ENCODE measurements around the gene MYT1.
"Not testable (repeated sequence)": the region's sequence is repeated elsewhere in the genome, so short reads cannot be mapped to it uniquely, and the experiment has no call there.

Gene MYT1

GRCh38 chr20:64171211-64171610 lies 7.0 kb downstream of the MYT1 start:
- DNase-seq: no peak

- no peak for DNase-seq
Observed at GRCh38 chr20:64173116-64173515, 8.9 kb downstream of the MYT1 start.

GRCh38 chr20:64176551-64176950 lies 12.3 kb downstream of the MYT1 start:
- no peak for DNase-seq

GRCh38 chr20:64176971-64177370 lies 12.7 kb downstream of the MYT1 start:
- DNase-seq: no peak

- no peak for DNase-seq
Observed at GRCh38 chr20:64177384-64177783, 13.1 kb downstream of the MYT1 start.

- DNase-seq: no peak
Observed at GRCh38 chr20:64177787-64178186, 13.5 kb downstream of the MYT1 start.

GRCh38 chr20:64178925-64179324 lies 14.7 kb downstream of the MYT1 start:
- DNase-seq: not testable (repeated sequence)

GRCh38 chr20:64179805-64180204 lies 15.6 kb downstream of the MYT1 start:
- DNase-seq: no peak

GRCh38 chr20:64180673-64181072 lies 16.4 kb downstream of the MYT1 start:
- DNase-seq: no peak

- DNase-seq: no peak
Observed at GRCh38 chr20:64181391-64181790, 17.1 kb downstream of the MYT1 start.

GRCh38 chr20:64182146-64182865 lies 18.1 kb downstream of the MYT1 start:
- no peak for DNase-seq

- DNase-seq: no peak
Observed at GRCh38 chr20:64183313-64183712, 19.1 kb downstream of the MYT1 start.

GRCh38 chr20:64184795-64185194 lies 20.5 kb downstream of the MYT1 start:
- no peak for DNase-seq

GRCh38 chr20:64185276-64185900 lies 21.1 kb downstream of the MYT1 start:
- DNase-seq: no peak

- DNase-seq: no peak
Observed at GRCh38 chr20:64186071-64186598, 21.9 kb downstream of the MYT1 start.

GRCh38 chr20:64187213-64187612 lies 23.0 kb downstream of the MYT1 start:
- DNase-seq: not testable (repeated sequence)

- DNase-seq: no peak
Observed at GRCh38 chr20:64188091-64188490, 23.8 kb downstream of the MYT1 start.

GRCh38 chr20:64188682-64189529 lies 24.7 kb downstream of the MYT1 start:
- no peak for DNase-seq

GRCh38 chr20:64189530-64189966 lies 25.3 kb downstream of the MYT1 start:
- no peak for DNase-seq

- DNase-seq: no peak
Observed at GRCh38 chr20:64189986-64190385, 25.7 kb downstream of the MYT1 start.

GRCh38 chr20:64191002-64191401 lies 26.8 kb downstream of the MYT1 start:
- no peak for DNase-seq

GRCh38 chr20:64192406-64192805 lies 28.2 kb downstream of the MYT1 start:
- no peak for DNase-seq

- DNase-seq: no peak
Observed at GRCh38 chr20:64193058-64193457, 28.8 kb downstream of the MYT1 start.

- no peak for DNase-seq
Observed at GRCh38 chr20:64194269-64194668, 30.0 kb downstream of the MYT1 start.

Measured in 8988T (cell line).